ENCODE measurements around the gene LSM14B.

The LSM14B gene

DNA sequence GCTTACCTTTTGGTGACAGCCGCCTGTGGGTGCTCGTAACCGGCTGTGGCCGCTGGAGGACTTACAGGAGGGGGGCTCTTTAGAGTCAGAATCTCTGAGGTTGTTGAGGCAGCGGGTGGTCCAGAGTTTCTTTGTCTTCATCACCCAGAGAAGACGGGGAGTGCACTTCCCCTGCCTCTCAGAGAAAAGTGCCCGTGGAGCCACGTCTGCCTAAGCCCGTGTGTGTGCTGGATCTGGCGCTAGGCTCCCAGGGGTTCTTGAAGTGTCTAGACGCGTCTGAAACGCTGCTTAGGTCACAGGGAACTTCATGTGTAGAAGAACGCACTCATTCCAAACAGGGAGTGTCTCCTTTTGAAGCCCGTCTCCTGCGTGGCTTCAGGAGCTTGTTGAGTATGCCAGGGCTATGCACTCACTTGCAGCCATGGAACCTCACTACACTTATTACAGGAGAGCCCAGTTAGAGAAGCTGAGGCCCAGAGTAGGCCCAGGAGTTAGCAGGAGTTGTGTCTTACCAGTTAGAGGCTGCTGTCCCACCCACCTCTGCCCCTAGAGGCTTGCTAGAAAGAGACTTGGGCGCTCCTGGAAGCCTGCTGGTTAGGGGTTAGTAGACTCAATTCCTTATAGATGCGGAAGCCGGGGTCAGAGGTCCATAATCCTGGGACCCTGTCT is 1.3 kb downstream of the LSM14B start:
- Histone ChIP-seq H3K4me1 (peaks cover 49 to 84% (median 80%) of the 10 kb centered on the region in 10 experiments), H3K36me3 (peaks cover 42 to 47% (median 45%) of the 10 kb centered on the region in 11 experiments), H3K27ac (peak overlapping the region in 10 of 11 experiments; percentile 87 to 98 (median 92); a peak in 20 of 22 replicates), H3K4me2 (peak overlapping the region; percentile 92 to 99 (median 96)), H4K20me1 (peaks cover 28 to 58% (median 57%) of the 10 kb centered on the region in 11 experiments), H3K9ac (peak overlapping the region; percentile 90 to 97 (median 95)), H3K27me3 (no peaks in the 10 kb centered on the region), H3K4me3 (peak overlapping the region; percentile 80 to 96 (median 92)), H3K9me3 (replicated peaks in 1 of 11) (no peaks in the 10 kb centered on the region; a peak in 1 of 22 replicates)
- no peak for TF ChIP-seq Cebpa-rat (IDR thresholded peaks at IDR 0.05)

DNA sequence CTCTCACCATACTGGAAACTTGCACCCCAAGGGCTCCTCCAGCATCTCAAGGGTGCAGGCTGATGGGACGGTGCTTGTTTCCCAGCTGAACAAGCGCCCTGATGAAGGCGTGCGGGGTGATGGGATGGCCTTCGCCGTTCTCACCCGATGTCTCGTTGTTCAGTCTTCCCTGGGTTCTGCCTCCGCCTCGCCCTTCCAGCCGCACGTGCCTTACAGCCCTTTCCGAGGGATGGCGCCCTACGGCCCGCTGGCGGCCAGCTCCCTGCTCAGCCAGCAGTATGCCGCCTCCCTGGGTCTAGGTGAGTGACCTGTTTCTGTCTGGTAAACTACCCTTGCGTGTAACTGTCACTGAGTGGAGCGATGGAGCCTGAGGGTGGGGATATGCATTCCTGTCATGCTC is 3.9 kb downstream of the LSM14B start:
- H3K9ac ChIP-seq = peak overlapping the region in 1 of 11 experiments; percentile 23; a peak in 3 of 22 replicates
- no peaks in the 10 kb centered on the region for H3K9me3 ChIP-seq (replicated peaks in 1 of 11)

DNA sequence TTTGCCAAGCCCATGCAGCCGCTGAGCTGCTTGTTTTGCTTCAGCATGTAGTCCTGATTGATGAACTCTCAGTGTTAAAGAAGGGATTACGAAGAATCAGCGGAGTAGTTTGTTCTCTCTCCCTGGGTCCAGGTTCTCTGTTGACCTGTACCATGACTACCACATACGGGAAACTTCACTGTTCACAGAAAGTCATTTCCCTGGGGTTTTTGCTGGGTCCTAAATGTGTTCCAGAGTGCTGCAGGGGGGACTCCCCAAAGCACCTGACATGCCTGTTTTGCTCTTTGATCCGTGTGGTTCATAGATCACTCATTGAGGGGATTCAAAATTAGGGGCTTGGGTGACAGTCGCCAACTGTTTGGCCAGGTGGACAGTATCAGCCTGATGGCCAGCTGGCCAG is 5.5 kb downstream of the LSM14B start:
- H3K9me3 ChIP-seq (replicated peaks in 1 of 11) = no peaks in the 10 kb centered on the region
- no peak for TF ChIP-seq Cebpa-rat (IDR thresholded peaks at IDR 0.05)
- H3K4me2 ChIP-seq = peak overlapping the region; percentile 93 to 100 (median 98)
- no peak overlapping the region for H3K4me3 ChIP-seq
- peaks cover 86 to 97% (median 95%) of the 10 kb centered on the region in 10 experiments for H3K4me1 ChIP-seq
- peaks cover 66 to 85% (median 77%) of the 10 kb centered on the region in 11 experiments for H3K36me3 ChIP-seq
- H3K9ac ChIP-seq = peak overlapping the region in 6 of 11 experiments; percentile 2 to 73 (median 16); a peak in 3 of 22 replicates
- H4K20me1 ChIP-seq = peaks cover 31 to 90% (median 72%) of the 10 kb centered on the region in 11 experiments
- no peaks in the 10 kb centered on the region for H3K27me3 ChIP-seq
- no peak overlapping the region for H3K27ac ChIP-seq

More for the DNA sequence above, 3.9 kb downstream of the LSM14B start:
- H3K36me3 ChIP-seq = peaks cover 54 to 69% (median 64%) of the 10 kb centered on the region in 11 experiments
- peaks cover 28 to 79% (median 70%) of the 10 kb centered on the region in 11 experiments for H4K20me1 ChIP-seq
- no peak for TF ChIP-seq Cebpa-rat (IDR thresholded peaks at IDR 0.05)
- H3K27me3 ChIP-seq = no peaks in the 10 kb centered on the region
- no peak overlapping the region for H3K27ac ChIP-seq
- no peak overlapping the region for H3K4me3 ChIP-seq
- peaks cover 70 to 84% (median 80%) of the 10 kb centered on the region in 10 experiments for H3K4me1 ChIP-seq
- peak overlapping the region in 1 of 11 experiments; percentile 93; a peak in 1 of 22 replicates for H3K4me2 ChIP-seq

DNA sequence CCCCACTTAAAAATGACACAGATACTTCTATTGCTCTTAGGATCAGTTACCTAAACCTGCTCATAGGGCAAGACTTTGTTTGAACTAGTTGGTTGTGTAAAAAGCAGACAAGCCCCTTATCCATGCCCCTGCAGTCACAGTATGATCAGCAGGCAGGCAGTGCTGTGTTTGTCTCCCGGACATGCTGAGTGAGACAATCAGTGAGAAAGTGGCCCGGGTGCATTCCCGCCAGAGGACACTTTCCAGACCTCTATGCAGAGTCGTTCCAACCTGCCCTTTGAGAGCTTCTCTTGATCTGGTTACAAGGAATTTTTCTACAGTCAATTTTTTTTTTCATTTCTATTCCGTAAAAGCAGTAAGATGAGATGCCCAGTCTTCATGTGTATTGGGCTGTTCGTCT is 6.2 kb downstream of the LSM14B start:
- peak overlapping the region in 4 of 11 experiments; percentile 63 to 84 (median 80); a peak in 6 of 22 replicates for H3K27ac ChIP-seq
- H3K9me3 ChIP-seq (replicated peaks in 1 of 11) = no peaks in the 10 kb centered on the region
- peaks cover 31 to 90% (median 72%) of the 10 kb centered on the region in 11 experiments for H4K20me1 ChIP-seq
- peak overlapping the region in 6 of 11 experiments; percentile 4 to 74 (median 60); a peak in 7 of 22 replicates for H3K9ac ChIP-seq
- H3K4me3 ChIP-seq = 0 out of 20 replicates have a peak overlapping the region, but pooled peaks of 1 of the 10 experiments have one; percentile 7
- H3K4me2 ChIP-seq = peak overlapping the region; percentile 93 to 100 (median 98)
- no peaks in the 10 kb centered on the region for H3K27me3 ChIP-seq
- H3K36me3 ChIP-seq = peaks cover 66 to 91% (median 78%) of the 10 kb centered on the region in 11 experiments
- peaks cover 93 to 100% (median 99%) of the 10 kb centered on the region in 10 experiments for H3K4me1 ChIP-seq
- TF ChIP-seq Cebpa-rat (IDR thresholded peaks at IDR 0.05) = no peak

DNA sequence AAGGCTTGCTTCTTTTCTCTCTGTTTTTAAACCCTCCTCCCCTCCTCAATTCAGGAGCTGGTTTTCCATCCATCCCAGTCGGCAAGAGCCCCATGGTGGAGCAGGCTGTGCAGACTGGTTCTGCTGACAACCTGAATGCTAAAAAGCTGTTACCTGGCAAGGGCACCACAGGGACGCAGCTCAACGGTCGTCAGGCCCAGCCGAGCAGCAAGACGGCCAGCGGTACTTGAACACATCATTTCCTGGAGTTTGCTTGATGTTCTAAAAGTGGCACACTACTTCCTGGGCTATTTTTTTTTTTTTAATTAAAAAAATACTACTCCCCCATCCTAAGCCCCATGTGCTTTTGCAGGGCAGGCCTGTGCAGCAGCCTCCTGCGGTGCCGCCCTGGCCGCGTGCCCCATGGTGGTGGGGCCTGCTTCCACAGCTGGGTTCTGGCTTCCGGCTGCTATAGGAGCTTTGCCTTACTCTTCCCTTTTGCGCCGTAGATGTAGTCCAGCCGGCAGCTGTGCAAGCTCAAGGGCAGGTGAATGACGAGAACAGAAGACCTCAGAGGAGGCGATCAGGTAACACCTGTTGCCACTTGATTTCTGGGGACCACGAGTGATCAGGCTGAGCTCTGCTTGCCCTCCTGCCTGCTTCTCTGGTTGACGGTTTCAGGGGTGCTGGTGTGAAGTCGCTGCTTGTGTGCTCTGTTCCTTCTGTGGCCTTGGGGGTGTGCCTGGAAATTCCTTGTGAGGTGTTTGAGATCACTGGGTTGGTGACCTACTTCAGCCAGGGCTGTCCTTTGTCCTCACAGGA is 7.7 kb downstream of the LSM14B start:
- Histone ChIP-seq H3K9ac (peak overlapping the region in 10 of 11 experiments; percentile 17 to 75 (median 64); a peak in 17 of 22 replicates), H3K27ac (peak overlapping the region in 9 of 11 experiments; percentile 37 to 85 (median 77); a peak in 18 of 22 replicates), H3K4me2 (peak overlapping the region; percentile 93 to 100 (median 98))

DNA sequence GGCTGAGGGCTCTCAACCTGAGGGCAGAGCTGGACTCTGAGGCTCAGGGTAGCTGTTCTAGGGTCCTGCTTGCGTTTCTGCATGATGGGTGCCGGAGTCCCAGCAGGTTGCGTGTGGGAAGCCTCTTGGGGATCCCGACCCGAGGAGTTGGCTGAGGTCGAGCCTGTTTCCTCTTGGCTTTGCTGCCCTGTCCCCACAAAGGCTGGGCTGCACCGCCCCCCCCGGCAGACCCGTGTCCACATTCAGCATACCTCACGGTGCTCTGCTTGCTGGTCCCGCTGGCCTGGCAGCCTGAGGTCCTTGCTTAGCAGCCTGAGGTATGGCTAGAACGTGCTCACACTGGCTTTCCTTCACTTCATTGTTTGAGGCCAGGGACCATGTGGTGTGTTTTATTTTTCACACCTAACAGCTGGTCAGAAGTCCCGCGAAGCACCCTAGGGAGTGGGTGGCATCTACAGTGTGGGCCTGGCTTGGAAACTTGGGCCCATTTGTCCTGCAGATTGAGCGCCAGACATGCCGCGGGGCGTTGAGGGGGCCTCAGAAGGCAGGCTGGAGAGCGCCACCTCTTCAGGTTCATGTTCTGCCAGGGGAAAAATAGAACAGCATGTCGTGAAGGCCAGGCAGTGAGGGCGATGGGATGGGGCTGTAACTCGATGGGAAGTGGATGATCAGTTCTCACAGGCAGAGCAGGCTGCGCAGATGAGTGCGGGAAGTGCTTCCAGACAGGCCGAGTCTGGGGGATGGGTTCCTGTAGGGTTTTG is 9.5 kb downstream of the LSM14B start:
- Histone ChIP-seq H3K4me1 (peaks cover 91 to 100% (median 98%) of the 10 kb centered on the region in 10 experiments), H4K20me1 (peaks cover 41 to 90% (median 69%) of the 10 kb centered on the region in 11 experiments), H3K27me3 (no peaks in the 10 kb centered on the region), H3K9ac (peak overlapping the region; percentile 65 to 78 (median 73); a peak in 19 of 22 replicates), H3K27ac (peak overlapping the region; percentile 62 to 86 (median 82)), H3K36me3 (peaks cover 65 to 90% (median 78%) of the 10 kb centered on the region in 11 experiments), H3K4me3 (peak overlapping the region in 9 of 10 experiments; percentile 44 to 67 (median 52); a peak in 15 of 20 replicates), H3K9me3 (replicated peaks in 1 of 11) (no peaks in the 10 kb centered on the region), H3K4me2 (peak overlapping the region; percentile 93 to 100 (median 98))
- no peak for TF ChIP-seq Cebpa-rat (IDR thresholded peaks at IDR 0.05)

More for the DNA sequence above, 7.7 kb downstream of the LSM14B start:
- Histone ChIP-seq H3K9me3 (replicated peaks in 1 of 11) (no peaks in the 10 kb centered on the region), H3K4me3 (peak overlapping the region in 7 of 10 experiments; percentile 7 to 36 (median 34); a peak in 11 of 20 replicates), H3K36me3 (peaks cover 65 to 90% (median 78%) of the 10 kb centered on the region in 11 experiments), H3K4me1 (peaks cover 93 to 100% (median 99%) of the 10 kb centered on the region in 10 experiments), H3K27me3 (no peaks in the 10 kb centered on the region), H4K20me1 (peaks cover 32 to 90% (median 69%) of the 10 kb centered on the region in 11 experiments; a peak in 21 of 22 replicates)
- no peak for TF ChIP-seq Cebpa-rat (IDR thresholded peaks at IDR 0.05)

DNA sequence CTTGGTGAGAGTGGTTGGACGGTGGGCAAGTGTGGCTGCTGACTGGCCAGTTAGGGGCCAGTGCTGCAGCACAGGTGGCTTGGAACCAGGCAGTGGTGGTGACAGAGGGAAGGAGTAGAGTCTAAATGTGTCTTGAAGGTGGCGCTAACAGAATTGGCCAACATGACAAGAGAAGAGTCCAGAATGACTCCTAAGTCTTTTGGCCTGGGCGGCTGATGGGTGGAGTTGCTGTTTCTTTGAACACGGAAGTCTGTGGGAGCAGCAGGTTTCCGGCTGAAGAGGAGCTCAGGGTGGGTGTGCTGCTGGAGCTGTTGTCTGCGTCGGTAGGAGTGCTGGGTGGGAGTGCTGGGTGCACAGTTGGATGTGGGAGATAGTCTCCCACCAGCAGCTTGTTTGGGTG is 10.1 kb downstream of the LSM14B start:
- Histone ChIP-seq H3K4me1 (peaks cover 88 to 99% (median 96%) of the 10 kb centered on the region in 10 experiments), H3K9ac (peak overlapping the region; percentile 65 to 78 (median 73); a peak in 21 of 22 replicates), H3K4me2 (peak overlapping the region; percentile 93 to 100 (median 98)), H3K9me3 (replicated peaks in 1 of 11) (no peaks in the 10 kb centered on the region), H3K4me3 (peak overlapping the region; percentile 31 to 67 (median 51); a peak in 19 of 20 replicates), H4K20me1 (peaks cover 43 to 90% (median 70%) of the 10 kb centered on the region in 11 experiments), H3K36me3 (peaks cover 65 to 89% (median 77%) of the 10 kb centered on the region in 11 experiments), H3K27me3 (no peaks in the 10 kb centered on the region), H3K27ac (peak overlapping the region; percentile 62 to 86 (median 82))
- no peak for TF ChIP-seq Cebpa-rat (IDR thresholded peaks at IDR 0.05)
